Right forelimb (tissue), 1 donor: ENCODE data around the gene ATAT1.
A peak's percentile ranks its signal among the peaks of the same experiment; 100 is the strongest.

Source experiments
- DNase-seq: peaks from one replicate; pipeline ENCODE4 v3.0.0-alpha.2; 2018

ATAT1 gene

GRCh38 chr6:30685157-30686008 lies 58.7 kb downstream of the ATAT1 start:
- no peak for DNase-seq

DNA sequence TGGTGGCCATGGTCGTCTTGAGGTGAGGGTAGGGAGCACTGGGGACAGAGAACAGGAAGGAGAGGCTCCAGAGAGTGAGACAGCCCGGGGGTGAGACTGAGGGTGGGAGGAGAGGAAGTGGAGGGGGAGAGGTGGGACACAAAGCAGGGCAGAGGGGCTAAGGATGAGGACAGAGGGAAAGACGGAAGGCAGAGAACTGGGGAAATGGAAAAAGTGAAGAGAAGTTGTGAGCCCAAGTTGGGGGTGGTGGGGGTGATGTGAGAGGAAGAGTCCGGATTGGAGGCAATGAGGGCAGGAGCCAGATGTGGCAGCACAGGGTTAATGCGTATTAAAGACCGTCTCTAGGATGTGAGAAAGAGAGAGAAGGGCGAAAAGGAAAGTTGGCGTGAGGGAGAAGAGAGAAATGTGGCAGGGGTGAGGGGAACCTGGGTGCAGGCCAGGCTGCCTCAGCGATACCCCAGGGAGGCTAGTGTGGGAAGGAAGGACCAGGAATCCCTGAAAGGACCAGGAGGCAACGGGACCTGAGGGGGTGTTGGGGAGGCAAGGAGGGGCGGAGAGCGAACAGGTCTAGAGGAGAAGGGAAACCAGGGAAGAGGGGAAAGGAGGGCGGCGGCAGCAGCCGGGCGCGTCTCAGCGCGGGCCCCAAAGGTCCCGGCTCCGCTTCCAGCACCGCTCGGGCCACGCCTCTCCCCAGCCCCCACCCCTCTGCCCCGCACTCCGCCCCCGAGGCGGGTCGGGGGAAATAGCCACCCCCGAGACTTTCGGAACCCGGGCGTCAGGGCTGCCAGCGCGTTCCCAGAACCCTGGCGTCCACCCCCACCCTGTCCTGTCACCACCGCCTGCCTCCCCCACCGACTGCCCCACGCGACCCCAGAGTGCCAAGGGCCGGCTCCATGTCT lies 59.6 kb downstream of the ATAT1 start, which contains the start of gene PPP1R18:
TSS of gene PPP1R18 (minus strand) at position 637 of the 899 bp plus-strand sequence. CDS start at position 10, 627 bp downstream.
- DNase-seq: peak; percentile 88

GRCh38 chr6:30686908-30687658 lies 60.4 kb downstream of the ATAT1 start:
- DNase-seq: peak; percentile 96

DNA sequence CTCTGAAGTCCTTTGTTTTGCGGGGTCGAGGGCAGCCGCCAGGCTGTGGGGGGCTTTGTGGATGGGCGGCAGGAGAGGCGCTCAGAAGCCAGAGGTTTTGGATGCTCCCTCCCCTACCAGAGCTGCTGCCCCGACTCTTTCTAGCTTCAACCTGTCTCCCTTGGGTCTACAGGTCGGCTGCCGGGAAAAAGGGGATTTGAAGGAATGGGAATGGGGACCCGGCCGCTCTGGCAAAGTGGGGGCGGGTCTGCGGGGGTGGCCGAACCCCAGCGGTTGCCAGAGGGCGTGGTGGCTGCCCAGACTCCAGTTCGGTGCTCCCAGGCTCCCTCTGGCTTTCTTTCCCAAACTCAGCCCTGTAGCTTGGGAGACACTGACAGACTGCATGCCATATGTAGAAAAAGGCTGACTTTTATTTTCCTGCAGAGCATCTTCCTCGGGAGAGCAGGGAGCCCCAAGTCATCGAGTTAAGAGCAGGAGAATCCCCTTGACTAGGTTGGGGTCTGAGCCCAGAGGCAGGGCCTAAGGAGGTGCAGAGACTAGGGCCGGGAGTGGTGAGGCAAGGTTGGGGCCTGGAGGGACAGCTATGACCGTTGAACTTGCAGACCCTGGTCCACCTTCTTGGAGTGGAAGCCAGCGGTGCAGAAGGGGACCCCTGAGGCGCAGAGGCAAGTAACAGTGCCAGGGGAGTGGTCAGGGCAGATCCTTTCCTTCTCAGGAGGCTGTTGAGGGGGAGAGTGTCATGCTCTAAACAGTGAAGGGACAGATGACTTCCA lies 61.2 kb downstream of the ATAT1 start:
- DNase-seq: no peak

- DNase-seq: no peak
Observed at GRCh38 chr6:30688569-30688968, 61.9 kb downstream of the ATAT1 start.

DNA sequence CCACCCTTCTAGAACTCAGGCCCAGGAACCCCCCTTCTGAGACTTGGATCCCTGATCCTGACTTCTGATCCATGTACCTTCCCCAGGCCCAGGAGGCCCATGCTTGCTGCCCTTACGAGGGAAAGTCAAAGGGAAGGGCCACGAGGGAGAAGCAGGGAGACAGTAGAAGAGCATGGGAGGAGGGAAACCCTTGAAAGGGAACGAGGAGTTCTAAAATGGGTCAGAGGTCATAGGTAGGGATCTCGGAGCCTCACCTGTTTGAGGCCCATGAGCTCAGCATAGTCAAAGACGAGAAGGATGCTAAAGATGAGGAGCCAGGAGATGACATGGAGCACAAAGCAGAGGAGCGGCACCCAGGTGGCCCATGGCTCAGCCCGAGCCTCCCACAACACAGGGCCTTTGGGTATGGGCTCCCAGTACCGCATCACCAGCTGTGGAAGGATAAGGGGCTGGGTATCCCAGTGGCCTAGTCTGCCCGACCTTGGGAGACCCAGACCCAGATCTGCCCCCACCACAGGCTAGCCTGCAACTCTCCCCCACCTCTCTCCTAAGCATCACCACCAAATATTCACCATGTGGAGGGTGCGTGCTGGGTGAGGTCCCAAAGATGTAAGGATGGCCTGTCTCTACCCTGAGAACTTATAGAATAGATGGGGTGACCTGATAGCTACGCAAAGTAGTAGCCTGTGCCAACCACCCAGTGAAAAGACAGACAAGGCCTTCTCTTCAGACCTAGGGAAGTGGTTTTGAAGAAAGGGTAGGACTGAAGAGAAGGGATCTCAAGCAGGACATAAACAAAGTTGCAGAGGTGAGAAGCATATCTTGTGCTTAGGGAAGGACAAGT lies 62.6 kb downstream of the ATAT1 start:
- no peak for DNase-seq

GRCh38 chr6:30689985-30690384 lies 63.3 kb downstream of the ATAT1 start:
- DNase-seq: no peak

DNA sequence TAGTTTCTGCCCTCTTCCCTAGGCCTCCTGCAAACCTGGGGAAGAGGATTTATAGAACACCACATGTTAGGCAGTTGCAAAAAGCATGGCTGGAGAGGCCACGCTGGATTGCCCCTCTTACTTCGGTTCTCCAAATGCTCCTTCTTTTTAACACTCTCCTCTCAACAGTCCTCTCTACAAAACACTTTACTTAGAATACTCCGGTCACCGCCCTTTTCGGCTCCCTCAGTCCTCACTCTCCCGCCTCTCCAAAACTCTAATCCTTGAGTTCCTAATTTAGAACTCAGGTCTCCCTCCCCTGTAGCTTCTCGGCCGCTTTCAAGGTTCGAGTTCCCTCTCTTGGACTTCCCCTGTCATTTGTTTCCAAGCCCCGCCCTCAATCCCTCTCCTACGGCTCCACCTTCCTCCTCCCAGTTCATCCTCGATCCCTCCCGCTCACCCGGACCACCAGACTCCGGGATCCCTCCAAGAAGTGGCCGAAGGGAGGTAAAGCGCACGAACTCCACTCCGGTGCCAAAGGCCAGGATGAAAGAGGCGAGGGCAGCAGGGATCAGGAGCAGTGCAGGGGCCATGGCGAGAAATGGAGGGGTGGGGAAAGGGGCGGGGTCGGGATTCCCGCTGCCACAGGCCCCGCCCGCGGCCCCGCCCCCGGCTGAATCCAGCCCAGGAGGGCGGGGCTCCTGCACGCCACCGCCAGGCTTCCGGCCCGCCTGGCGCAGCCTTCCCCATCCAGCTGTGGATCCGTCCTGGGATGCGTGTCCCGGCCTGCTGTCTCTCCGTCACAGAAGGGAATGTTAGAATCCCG lies 63.9 kb downstream of the ATAT1 start, which contains the start of gene NRM:
TSS of gene NRM (minus strand) at position 582 of the 805 bp plus-strand sequence. CDS start at position 572, 10 bp downstream.
- DNase-seq: peak; percentile 93

DNA sequence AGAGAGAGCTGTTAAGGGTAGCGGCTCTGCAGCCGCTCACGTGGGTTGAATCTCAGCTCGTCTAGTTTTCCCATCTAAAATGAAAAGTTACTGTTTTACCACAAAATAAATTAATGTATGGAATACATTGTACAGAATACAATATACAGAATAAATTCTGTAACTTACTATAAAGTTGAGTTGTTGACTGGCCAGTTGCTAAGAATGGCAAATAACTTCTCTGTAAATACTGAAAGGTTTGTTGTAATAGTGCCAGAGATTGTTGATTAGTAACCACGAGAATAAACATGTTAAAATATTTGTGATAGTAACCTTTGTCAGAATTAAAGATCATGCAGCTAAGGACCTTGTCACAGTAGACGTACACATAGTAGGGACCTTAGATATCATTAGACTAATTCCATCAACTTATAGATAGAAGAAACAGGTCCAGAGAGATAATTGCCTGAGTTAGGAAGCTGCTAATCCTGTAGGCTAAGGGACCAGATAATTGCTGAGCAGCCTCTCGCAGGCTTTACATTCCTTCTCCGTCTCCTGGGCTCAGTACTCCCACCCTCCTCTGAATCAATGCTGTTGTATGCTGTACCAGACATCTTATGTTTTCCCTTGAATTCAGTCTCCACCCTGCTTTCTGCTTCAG lies 64.7 kb downstream of the ATAT1 start:
- DNase-seq: no peak
